GM23338 (cell line): ENCODE data around the gene AGAP1. TPM values are rescaled to one million over a fixed set of nuclear protein-coding genes. Genes with fewer than 3 reads are reported as not detected.

Source experiments
- ATAC-seq: fragments of 200-7000 bp; cut with Tn5 transposase; 3 replicates; pipeline ENCODE4 v1.9.1; 2020
- DNase-seq: peaks from one replicate; pipeline ENCODE4 v3.0.0-alpha.2; 2015; ENCODE audit warnings: low spot score
- H2AFZ ChIP-seq: fragments of 200-600 bp; sonication (generic); 2 replicates; pipeline ENCODE4 v1.8.0; 2016; ENCODE audit warnings: antibody characterized with exemption, mild to moderate bottlenecking, moderate library complexity
- H3F3A ChIP-seq: fragments of 200-600 bp; sonication (generic); replicated peaks from 2 replicates; pipeline ENCODE4 v1.8.0; 2017; ENCODE audit warnings: antibody characterized with exemption, mixed run types, low read depth
- H3K27ac ChIP-seq: fragments of 200-600 bp; sonication (generic); 2 replicates; pipeline ENCODE4 v1.6.1; 2016; ENCODE audit warnings: low read depth
- H3K27me3 ChIP-seq: fragments of 200-600 bp; sonication (generic); 2 replicates; pipeline ENCODE4 v1.8.0; 2016; ENCODE audit warnings: mild to moderate bottlenecking, mixed run types, moderate library complexity; ENCODE audit not compliant: insufficient read depth
- H3K36me3 ChIP-seq: fragments of 200-600 bp; sonication (generic); 2 replicates; pipeline ENCODE4 v1.8.0; 2016; ENCODE audit warnings: mild to moderate bottlenecking; ENCODE audit not compliant: insufficient read depth
- H3K4me1 ChIP-seq: fragments of 200-600 bp; sonication (generic); 2 replicates; pipeline ENCODE4 v1.8.0; 2016; ENCODE audit warnings: mild to moderate bottlenecking, moderate library complexity; ENCODE audit not compliant: insufficient read depth
- H3K4me2 ChIP-seq: fragments of 200-600 bp; sonication (generic); 2 replicates; pipeline ENCODE4 v1.7.1; 2017; ENCODE audit warnings: mixed run types
- H3K4me3 ChIP-seq: fragments of 200-600 bp; sonication (generic); 2 replicates; pipeline ENCODE4 v1.6.1; 2016; ENCODE audit warnings: mixed run types
- H3K79me2 ChIP-seq: fragments of 200-600 bp; sonication (generic); replicated peaks from 2 replicates; pipeline ENCODE4 v1.8.0; 2017; ENCODE audit warnings: mild to moderate bottlenecking; ENCODE audit not compliant: insufficient read depth
- H3K9me2 ChIP-seq: fragments of 200-600 bp; sonication (generic); 2 replicates; pipeline ENCODE4 v1.8.0; 2017; ENCODE audit not compliant: insufficient read depth
- H4K20me1 ChIP-seq: fragments of 200-600 bp; sonication (generic); replicated peaks from 2 replicates; pipeline ENCODE4 v1.8.0; 2017; ENCODE audit warnings: mild to moderate bottlenecking; ENCODE audit not compliant: insufficient read depth
- H3K27ac Mint-ChIP-seq: 2 replicates; pipeline ENCODE4 v1.8.0; 2020; ENCODE audit warnings: inconsistent platforms, mild to moderate bottlenecking, moderate library complexity, mixed read lengths
- H3K27me3 Mint-ChIP-seq: 3 replicates; pipeline ENCODE4 v1.8.0; 2022; ENCODE audit warnings: low read depth, mild to moderate bottlenecking, moderate library complexity, mixed read lengths, inconsistent platforms; ENCODE audit not compliant: insufficient read depth, poor library complexity
- H3K36me3 Mint-ChIP-seq: 3 replicates; pipeline ENCODE4 v1.8.0; 2021; ENCODE audit warnings: low read depth, mild to moderate bottlenecking, inconsistent platforms, moderate library complexity, mixed read lengths
- H3K4me1 Mint-ChIP-seq: 3 replicates; pipeline ENCODE4 v1.8.0; 2020; ENCODE audit warnings: mild to moderate bottlenecking, inconsistent platforms, mixed read lengths
- H3K4me3 Mint-ChIP-seq: 3 replicates; pipeline ENCODE4 v1.8.0; 2021; ENCODE audit warnings: moderate library complexity, mild to moderate bottlenecking, inconsistent platforms, mixed read lengths
- H3K9me3 Mint-ChIP-seq: 3 replicates; pipeline ENCODE4 v1.8.0; 2020; ENCODE audit warnings: moderate library complexity, mild to moderate bottlenecking, inconsistent platforms, mixed read lengths
- CREB1 ChIP-seq: fragments of 250-450 bp; sonication (Bioruptor Pico); IDR thresholded peaks from 2 replicates; pipeline ENCODE4 v1.5.0; 2020; ENCODE audit warnings: low read depth, mild to moderate bottlenecking, moderate library complexity
- CTCF ChIP-seq, 2 experiments: fragments of 200-600 bp in 1 of 2; sonication (generic) in 1 of 2; conservative IDR thresholded peaks; 2 replicates each; pipeline versions ENCODE4 v1.5.1 to v1.6.1; 2016 to 2017; ENCODE audit warnings: antibody characterized with exemption in 2 of 2, low read depth in 2 of 2, mild to moderate bottlenecking in 2 of 2, moderate library complexity in 1 of 2
- EZH2 ChIP-seq: fragments of 200-600 bp; sonication (generic); IDR thresholded peaks from one replicate; pipeline ENCODE4 v1.8.0; 2017; ENCODE audit warnings: antibody characterized with exemption, mild to moderate bottlenecking, low read depth; ENCODE audit not compliant: unreplicated experiment
- EZH2phosphoT487 ChIP-seq: fragments of 200-600 bp; sonication (generic); IDR thresholded peaks from one replicate; pipeline ENCODE4 v1.8.1; 2018; ENCODE audit warnings: antibody characterized with exemption; ENCODE audit not compliant: unreplicated experiment
- JUNB ChIP-seq: IDR thresholded peaks from one replicate; pipeline ENCODE4 v1.6.1; 2016; ENCODE audit warnings: antibody characterized with exemption; ENCODE audit not compliant: unreplicated experiment
- NANOG ChIP-seq: IDR thresholded peaks from 2 replicates; pipeline ENCODE4 v1.6.1; 2016; ENCODE audit warnings: antibody characterized with exemption, borderline replicate concordance
- REST ChIP-seq: IDR thresholded peaks from one replicate; pipeline ENCODE4 v1.6.1; 2018; ENCODE audit warnings: antibody characterized with exemption; ENCODE audit not compliant: unreplicated experiment
- STAT1 ChIP-seq: IDR thresholded peaks from one replicate; pipeline ENCODE4 v1.6.1; 2016; ENCODE audit warnings: antibody characterized with exemption; ENCODE audit not compliant: unreplicated experiment
- ZNF114 ChIP-seq: fragments of 250-450 bp; sonication (Bioruptor Pico); IDR thresholded peaks from 2 replicates; pipeline ENCODE4 v1.5.0; 2020; ENCODE audit warnings: mild to moderate bottlenecking, moderate library complexity
- ZNF331 ChIP-seq: fragments of 250-450 bp; sonication (Bioruptor Pico); IDR thresholded peaks from 2 replicates; pipeline ENCODE4 v1.5.0; 2020; ENCODE audit warnings: low read depth, mild to moderate bottlenecking, moderate library complexity
- polyA plus RNA-seq: library from polyadenylated mRNA; unstranded; fragments of >200 nt; fragmentation: Nextera tagmentation; extraction: Ambion mirVana; gene quantifications from 2 replicates; pipeline ENCODE4 v1.2.1, GENCODE V29; 2016
- total RNA-seq: library from RNA; depleted of rRNA; stranded (reverse); fragments of >200 nt; shearing (Covaris generic); gene quantifications from 2 replicates; pipeline ENCODE4 v1.2.3, GENCODE V29; 2014
- TF ChIP-seq, protein P1 (sequence below): fragments of 250-450 bp; sonication (Bioruptor Pico); IDR thresholded peaks from 2 replicates; pipeline ENCODE4 v1.5.0; 2020; ENCODE audit warnings: mild to moderate bottlenecking, moderate library complexity

Gene AGAP1
- total and polyA plus RNA-seq, 2 experiments from 2014 or later: 13.3 to 27.9 TPM

GRCh38 chr2:235582729-235583128 lies 88.9 kb downstream of the AGAP1 start:
- Histone ChIP-seq H2AFZ (no peak overlapping the region), H3K27me3 (no peaks in the 10 kb centered on the region), H4K20me1 (peaks cover 24% of the 10 kb centered on the region), H3K36me3 (no peaks in the 10 kb centered on the region), H3K9me2 (0 out of 2 replicates have a peak, but pooled peaks cover 3% of the 10 kb centered on the region), H3K27ac (no peak overlapping the region), H3F3A (no peaks in the 10 kb centered on the region), H3K4me1 (peaks cover 50% of the 10 kb centered on the region), H3K79me2 (peaks cover 81% of the 10 kb centered on the region), H3K4me3 (no peak overlapping the region), H3K4me2 (no peak overlapping the region)
- ATAC-seq (no peak), DNase-seq (no peak)
- peaks cover 68% of the 10 kb centered on the region for H3K4me1 Mint-ChIP-seq
- peaks cover 3% of the 10 kb centered on the region; the same call in 2 of the 3 replicates for H3K9me3 Mint-ChIP-seq
- H3K36me3 Mint-ChIP-seq: no peaks in the 10 kb centered on the region
- no peak overlapping the region for H3K4me3 Mint-ChIP-seq
- no peak overlapping the region for H3K27ac Mint-ChIP-seq
- TF ChIP-seq CTCF (conservative IDR thresholded peaks at IDR 0.05; ENCODE audit: low read depth in 2 of 2) (peak in 1 of 2 experiments; percentile 22; a peak in 1 of 4 replicates), CREB1 (CRISPR knock-in tag) (no peak)
- H3K27me3 Mint-ChIP-seq: peaks cover 6% of the 10 kb centered on the region

DNA sequence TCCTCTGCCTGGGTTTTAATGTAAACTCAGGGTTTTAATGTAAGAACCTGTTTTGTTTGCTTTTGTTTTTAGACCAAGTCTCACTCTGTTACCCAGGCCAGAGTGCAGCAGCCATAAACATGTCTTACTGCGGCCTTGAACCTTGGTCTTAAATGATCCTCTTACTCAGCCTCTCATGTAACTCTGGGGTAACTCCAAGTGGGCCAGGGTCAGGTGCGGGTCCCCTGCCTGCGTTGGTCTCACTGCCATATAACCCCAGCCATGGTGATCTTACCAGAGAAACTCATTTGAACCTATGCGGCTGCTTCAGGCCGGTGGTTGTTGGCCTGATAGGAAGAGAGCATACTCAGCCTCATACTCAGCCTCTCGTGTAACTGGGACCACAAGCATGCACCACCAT lies 89.3 kb downstream of the AGAP1 start:
- peaks cover 65% of the 10 kb centered on the region for H3K4me1 Mint-ChIP-seq
- no peak overlapping the region for H3K4me3 Mint-ChIP-seq
- no peaks in the 10 kb centered on the region for H3K36me3 ChIP-seq
- no peak for DNase-seq
- no peak for ATAC-seq
- H3K27ac Mint-ChIP-seq: no peak overlapping the region; the same call in 1 of the 2 replicates
- H2AFZ ChIP-seq: no peak overlapping the region
- no peak overlapping the region for H3K27ac ChIP-seq
- peaks cover 80% of the 10 kb centered on the region for H3K79me2 ChIP-seq
- no peak overlapping the region for H3K4me3 ChIP-seq
- H3F3A ChIP-seq: no peaks in the 10 kb centered on the region
- H3K27me3 Mint-ChIP-seq: peaks cover 6% of the 10 kb centered on the region
- 0 out of 2 replicates have a peak, but pooled peaks cover 3% of the 10 kb centered on the region for H3K9me2 ChIP-seq
- H3K9me3 Mint-ChIP-seq: peaks cover 3% of the 10 kb centered on the region; the same call in 2 of the 3 replicates
- H3K4me1 ChIP-seq: peaks cover 49% of the 10 kb centered on the region
- H3K27me3 ChIP-seq: no peaks in the 10 kb centered on the region
- H3K36me3 Mint-ChIP-seq: no peaks in the 10 kb centered on the region
- peaks cover 24% of the 10 kb centered on the region for H4K20me1 ChIP-seq
- no peak overlapping the region for H3K4me2 ChIP-seq
- no peak for TF ChIP-seq NANOG
- TF ChIP-seq EZH2phosphoT487: no peak
- no peak for TF ChIP-seq ZNF114
- TF ChIP-seq JUNB: no peak
- no peak for TF ChIP-seq STAT1
- TF ChIP-seq, protein P1, sequence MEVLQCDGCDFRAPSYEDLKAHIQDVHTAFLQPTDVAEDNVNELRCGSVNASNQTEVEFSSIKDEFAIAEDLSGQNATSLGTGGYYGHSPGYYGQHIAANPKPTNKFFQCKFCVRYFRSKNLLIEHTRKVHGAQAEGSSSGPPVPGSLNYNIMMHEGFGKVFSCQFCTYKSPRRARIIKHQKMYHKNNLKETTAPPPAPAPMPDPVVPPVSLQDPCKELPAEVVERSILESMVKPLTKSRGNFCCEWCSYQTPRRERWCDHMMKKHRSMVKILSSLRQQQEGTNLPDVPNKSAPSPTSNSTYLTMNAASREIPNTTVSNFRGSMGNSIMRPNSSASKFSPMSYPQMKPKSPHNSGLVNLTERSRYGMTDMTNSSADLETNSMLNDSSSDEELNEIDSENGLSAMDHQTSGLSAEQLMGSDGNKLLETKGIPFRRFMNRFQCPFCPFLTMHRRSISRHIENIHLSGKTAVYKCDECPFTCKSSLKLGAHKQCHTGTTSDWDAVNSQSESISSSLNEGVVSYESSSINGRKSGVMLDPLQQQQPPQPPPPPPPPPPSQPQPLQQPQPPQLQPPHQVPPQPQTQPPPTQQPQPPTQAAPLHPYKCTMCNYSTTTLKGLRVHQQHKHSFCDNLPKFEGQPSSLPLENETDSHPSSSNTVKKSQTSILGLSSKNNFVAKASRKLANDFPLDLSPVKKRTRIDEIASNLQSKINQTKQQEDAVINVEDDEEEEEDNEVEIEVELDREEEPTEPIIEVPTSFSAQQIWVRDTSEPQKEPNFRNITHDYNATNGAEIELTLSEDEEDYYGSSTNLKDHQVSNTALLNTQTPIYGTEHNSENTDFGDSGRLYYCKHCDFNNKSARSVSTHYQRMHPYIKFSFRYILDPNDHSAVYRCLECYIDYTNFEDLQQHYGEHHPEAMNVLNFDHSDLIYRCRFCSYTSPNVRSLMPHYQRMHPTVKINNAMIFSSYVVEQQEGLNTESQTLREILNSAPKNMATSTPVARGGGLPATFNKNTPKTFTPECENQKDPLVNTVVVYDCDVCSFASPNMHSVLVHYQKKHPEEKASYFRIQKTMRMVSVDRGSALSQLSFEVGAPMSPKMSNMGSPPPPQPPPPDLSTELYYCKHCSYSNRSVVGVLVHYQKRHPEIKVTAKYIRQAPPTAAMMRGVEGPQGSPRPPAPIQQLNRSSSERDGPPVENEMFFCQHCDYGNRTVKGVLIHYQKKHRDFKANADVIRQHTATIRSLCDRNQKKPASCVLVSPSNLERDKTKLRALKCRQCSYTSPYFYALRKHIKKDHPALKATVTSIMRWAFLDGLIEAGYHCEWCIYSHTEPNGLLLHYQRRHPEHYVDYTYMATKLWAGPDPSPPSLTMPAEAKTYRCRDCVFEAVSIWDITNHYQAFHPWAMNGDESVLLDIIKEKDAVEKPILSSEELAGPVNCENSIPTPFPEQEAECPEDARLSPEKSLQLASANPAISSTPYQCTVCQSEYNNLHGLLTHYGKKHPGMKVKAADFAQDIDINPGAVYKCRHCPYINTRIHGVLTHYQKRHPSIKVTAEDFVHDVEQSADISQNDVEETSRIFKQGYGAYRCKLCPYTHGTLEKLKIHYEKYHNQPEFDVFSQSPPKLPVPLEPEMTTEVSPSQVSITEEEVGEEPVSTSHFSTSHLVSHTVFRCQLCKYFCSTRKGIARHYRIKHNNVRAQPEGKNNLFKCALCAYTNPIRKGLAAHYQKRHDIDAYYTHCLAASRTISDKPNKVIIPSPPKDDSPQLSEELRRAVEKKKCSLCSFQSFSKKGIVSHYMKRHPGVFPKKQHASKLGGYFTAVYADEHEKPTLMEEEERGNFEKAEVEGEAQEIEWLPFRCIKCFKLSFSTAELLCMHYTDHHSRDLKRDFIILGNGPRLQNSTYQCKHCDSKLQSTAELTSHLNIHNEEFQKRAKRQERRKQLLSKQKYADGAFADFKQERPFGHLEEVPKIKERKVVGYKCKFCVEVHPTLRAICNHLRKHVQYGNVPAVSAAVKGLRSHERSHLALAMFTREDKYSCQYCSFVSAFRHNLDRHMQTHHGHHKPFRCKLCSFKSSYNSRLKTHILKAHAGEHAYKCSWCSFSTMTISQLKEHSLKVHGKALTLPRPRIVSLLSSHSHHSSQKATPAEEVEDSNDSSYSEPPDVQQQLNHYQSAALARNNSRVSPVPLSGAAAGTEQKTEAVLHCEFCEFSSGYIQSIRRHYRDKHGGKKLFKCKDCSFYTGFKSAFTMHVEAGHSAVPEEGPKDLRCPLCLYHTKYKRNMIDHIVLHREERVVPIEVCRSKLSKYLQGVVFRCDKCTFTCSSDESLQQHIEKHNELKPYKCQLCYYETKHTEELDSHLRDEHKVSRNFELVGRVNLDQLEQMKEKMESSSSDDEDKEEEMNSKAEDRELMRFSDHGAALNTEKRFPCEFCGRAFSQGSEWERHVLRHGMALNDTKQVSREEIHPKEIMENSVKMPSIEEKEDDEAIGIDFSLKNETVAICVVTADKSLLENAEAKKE (CRISPR knock-in tag): no peak
- TF ChIP-seq REST: no peak
- no peak for TF ChIP-seq ZNF331 (CRISPR knock-in tag)
- no peak for TF ChIP-seq CREB1 (CRISPR knock-in tag)
- TF ChIP-seq EZH2: no peak
